Measurements from ENCODE around the gene SH3BP4. TPM values are rescaled to one million over a fixed set of nuclear protein-coding genes. Genes with fewer than 3 reads are reported as not detected.

Gene SH3BP4
- total and polyA plus RNA-seq, 2 experiments from 2014 or later: 59.3 to 100 TPM

DNA sequence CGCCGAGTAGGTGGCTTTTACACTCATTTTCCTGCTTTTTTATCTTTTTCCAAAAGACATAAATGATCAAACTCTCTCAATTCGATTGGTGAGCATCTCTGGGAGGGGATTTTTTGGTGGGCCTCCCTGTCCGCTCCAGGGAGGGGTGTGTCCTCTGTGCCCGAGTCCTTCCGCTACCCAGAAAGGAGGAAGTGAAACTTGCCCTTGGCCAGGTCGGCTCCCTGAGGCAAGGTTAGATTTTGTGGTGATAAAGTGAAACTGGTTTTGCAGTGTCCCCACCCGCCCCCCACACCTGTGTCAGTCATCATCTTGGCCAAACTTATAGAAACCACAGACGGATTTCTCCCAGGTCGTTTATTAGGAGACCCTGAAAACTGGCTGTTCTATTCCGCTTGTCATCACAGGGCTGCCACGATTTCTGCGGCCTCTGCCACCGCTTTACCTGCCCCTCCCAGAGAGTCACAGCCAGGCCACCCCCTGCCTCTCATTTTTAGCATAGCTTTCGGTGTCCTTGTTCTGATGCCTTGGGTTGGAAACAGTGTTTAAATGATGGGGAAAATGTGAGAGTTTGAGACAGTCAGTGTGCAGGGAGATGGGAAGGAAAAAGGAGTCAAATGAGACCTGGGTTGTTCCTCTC lies 93.6 kb downstream of the SH3BP4 start:
- Histone ChIP-seq H4K20me1 (ENCODE audit: insufficient read depth) (no peaks in the 10 kb centered on the region), H3F3A (ENCODE audit: insufficient read depth) (peaks cover 15% of the 10 kb centered on the region), H3K9me2 (ENCODE audit: insufficient read depth) (no peaks in the 10 kb centered on the region), H3K4me3 (no peak overlapping the region), H3K4me2 (ENCODE audit: unreplicated experiment) (no peak overlapping the region), H3K9ac (no peak overlapping the region), H3K4me1 (ENCODE audit: insufficient read depth) (peaks cover 19% of the 10 kb centered on the region), H3K79me2 (ENCODE audit: insufficient read depth) (peaks cover 96% of the 10 kb centered on the region), H3K27ac (no peak overlapping the region), H3K36me3 (ENCODE audit: low read depth) (peaks cover 35% of the 10 kb centered on the region; the same call in 1 of the 2 replicates), H3K9me3 (ENCODE audit: low read depth) (no peaks in the 10 kb centered on the region), H2AFZ (no peak overlapping the region), H3K27me3 (replicated peaks; ENCODE audit: insufficient read depth) (no peaks in the 10 kb centered on the region)
- in situ Hi-C loops (cut with MboI): no loop called here
- 93 to 97% methylated on average over 15 of the region's 15 CpGs for WGBS, 2 experiments (ENCODE audit: low coverage in 1 of 2, low lambda C conversion rate in 2 of 2, missing lambda C conversion rate in 2 of 2)
- DNase-seq: no peak
- no peak for TF ChIP-seq EZH2phosphoT487 (IDR thresholded peaks at IDR 0.05; ENCODE audit: insufficient read depth, low read depth)
- no peak for TF ChIP-seq EZH2 (IDR thresholded peaks at IDR 0.05; ENCODE audit: insufficient read depth, poor library complexity, severe bottlenecking)

DNA sequence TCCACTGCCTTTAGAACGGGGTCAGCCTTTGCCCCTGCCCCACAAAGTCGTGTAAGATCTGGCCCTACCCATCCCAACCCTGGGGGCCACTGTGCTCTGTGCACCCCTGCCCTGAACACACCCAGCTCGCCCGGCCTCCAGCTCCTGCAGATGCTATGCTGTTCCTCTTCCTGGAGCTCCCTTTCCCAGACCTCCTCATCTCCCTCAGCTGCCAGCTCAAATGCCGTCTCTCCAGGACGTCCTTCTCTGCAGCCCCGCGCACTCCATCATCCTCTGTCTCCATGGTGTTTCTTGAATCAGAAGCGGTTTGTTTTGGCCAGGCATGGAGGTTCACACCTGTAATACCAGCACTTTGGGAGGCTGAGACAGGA lies 94.1 kb downstream of the SH3BP4 start:
- Histone ChIP-seq H3F3A (ENCODE audit: insufficient read depth) (peaks cover 18% of the 10 kb centered on the region), H3K79me2 (ENCODE audit: insufficient read depth) (peaks cover 96% of the 10 kb centered on the region), H3K27ac (no peak overlapping the region), H4K20me1 (ENCODE audit: insufficient read depth) (no peaks in the 10 kb centered on the region), H3K27me3 (replicated peaks; ENCODE audit: insufficient read depth) (no peaks in the 10 kb centered on the region), H3K9ac (no peak overlapping the region), H3K9me2 (ENCODE audit: insufficient read depth) (no peaks in the 10 kb centered on the region), H2AFZ (no peak overlapping the region), H3K9me3 (ENCODE audit: low read depth) (no peaks in the 10 kb centered on the region), H3K4me2 (ENCODE audit: unreplicated experiment) (no peak overlapping the region), H3K36me3 (ENCODE audit: low read depth) (peaks cover 35% of the 10 kb centered on the region; the same call in 1 of the 2 replicates), H3K4me3 (no peak overlapping the region), H3K4me1 (ENCODE audit: insufficient read depth) (peaks cover 23% of the 10 kb centered on the region)
- in situ Hi-C loops (cut with MboI): no loop called here
- no peak for TF ChIP-seq EZH2 (IDR thresholded peaks at IDR 0.05; ENCODE audit: insufficient read depth, poor library complexity, severe bottlenecking)
- no peak for TF ChIP-seq EZH2phosphoT487 (IDR thresholded peaks at IDR 0.05; ENCODE audit: insufficient read depth, low read depth)
- DNase-seq: no peak
- WGBS, 2 experiments (ENCODE audit: low coverage in 1 of 2, low lambda C conversion rate in 2 of 2, missing lambda C conversion rate in 2 of 2): 81 to 88% methylated on average over 9 of the region's 9 CpGs

DNA sequence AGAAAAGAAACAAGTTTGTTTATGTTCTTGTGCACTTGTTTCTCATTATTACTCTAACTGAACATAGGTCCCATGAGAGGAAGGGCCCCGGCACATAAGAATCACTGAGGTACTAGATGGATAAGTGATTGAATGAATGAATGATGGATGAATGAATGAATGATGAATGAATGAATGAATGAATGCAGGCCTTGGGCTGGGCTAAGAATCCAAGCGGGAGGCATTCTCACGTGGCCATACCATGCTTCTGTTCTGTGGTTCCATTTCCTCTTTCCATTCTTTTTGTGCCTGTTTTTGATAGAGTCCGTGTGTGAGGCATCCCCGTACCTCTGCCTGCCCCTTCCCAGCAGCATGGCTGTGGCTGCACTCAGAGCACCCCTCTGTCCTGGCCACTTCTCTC lies 94.8 kb downstream of the SH3BP4 start:
- H3K36me3 ChIP-seq (ENCODE audit: low read depth): peaks cover 35% of the 10 kb centered on the region; the same call in 1 of the 2 replicates
- no peak overlapping the region for H3K9ac ChIP-seq
- TF ChIP-seq EZH2phosphoT487 (IDR thresholded peaks at IDR 0.05; ENCODE audit: insufficient read depth, low read depth) (no peak), EZH2 (IDR thresholded peaks at IDR 0.05; ENCODE audit: insufficient read depth, poor library complexity, severe bottlenecking) (no peak)
- H3K27me3 ChIP-seq (replicated peaks; ENCODE audit: insufficient read depth): no peaks in the 10 kb centered on the region
- no peak overlapping the region for H3K4me3 ChIP-seq
- no peak for DNase-seq
- H3K79me2 ChIP-seq (ENCODE audit: insufficient read depth): peaks cover 95% of the 10 kb centered on the region
- H3F3A ChIP-seq (ENCODE audit: insufficient read depth): peaks cover 23% of the 10 kb centered on the region
- peaks cover 29% of the 10 kb centered on the region for H3K4me1 ChIP-seq (ENCODE audit: insufficient read depth)
- in situ Hi-C loops (cut with MboI): no loop called here
- 92% methylated on average over 5 of the region's 5 CpGs for WGBS, 2 experiments (ENCODE audit: low coverage in 1 of 2, low lambda C conversion rate in 2 of 2, missing lambda C conversion rate in 2 of 2)
- H3K9me3 ChIP-seq (ENCODE audit: low read depth): no peaks in the 10 kb centered on the region
- no peaks in the 10 kb centered on the region for H3K9me2 ChIP-seq (ENCODE audit: insufficient read depth)
- H4K20me1 ChIP-seq (ENCODE audit: insufficient read depth): no peaks in the 10 kb centered on the region
- no peak overlapping the region for H3K27ac ChIP-seq
- H3K4me2 ChIP-seq (ENCODE audit: unreplicated experiment): no peak overlapping the region
- no peak overlapping the region for H2AFZ ChIP-seq

DNA sequence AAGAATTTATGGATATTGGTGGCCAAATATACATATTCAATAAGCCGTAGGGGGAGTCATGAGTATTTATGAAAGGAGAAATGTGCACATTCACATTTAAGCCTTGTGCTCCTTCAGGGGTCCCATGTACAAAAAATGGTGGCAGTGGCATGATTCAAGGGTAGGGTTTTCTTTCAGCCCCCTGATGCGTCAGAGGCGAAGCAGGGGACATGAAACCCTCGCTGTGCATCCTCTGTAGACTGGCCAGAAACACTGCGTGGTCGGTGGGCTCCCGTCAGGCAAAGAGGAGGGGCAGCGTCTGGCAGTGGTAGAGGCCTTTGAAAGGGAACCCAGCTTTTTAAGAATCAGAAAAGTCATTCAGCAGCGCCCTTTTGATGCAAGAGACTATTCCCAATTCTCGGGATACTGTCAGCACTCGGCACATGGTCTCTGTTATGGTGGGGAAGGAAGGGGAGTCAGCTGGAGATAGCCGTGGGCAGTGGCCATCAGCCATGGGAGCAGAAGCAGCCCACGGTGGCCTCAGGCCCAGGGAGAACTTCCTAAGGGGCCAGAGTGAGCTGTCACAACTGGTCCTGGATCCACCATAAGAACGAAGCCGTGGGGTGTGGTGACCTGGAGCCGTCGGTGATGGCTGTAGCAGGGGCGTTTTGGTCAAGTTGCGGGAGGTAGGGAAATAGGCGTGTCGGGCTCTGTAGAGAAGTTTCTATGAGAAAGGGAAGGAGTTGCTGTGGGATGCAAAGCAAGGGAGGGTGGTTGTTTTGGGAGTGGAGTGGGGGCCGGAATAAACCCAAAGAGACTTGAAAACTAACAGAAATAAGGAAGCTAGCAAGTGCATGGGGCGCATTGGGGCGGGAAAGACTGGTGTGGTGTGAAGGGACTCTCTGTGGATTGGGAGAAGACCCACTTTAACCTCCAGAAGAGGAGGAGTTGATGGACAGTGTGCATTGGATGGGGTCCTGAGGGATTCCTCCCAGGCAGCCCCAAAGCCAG lies 95.6 kb downstream of the SH3BP4 start:
- Histone ChIP-seq H3K4me3 (no peak overlapping the region), H3K36me3 (ENCODE audit: low read depth) (peaks cover 29% of the 10 kb centered on the region; the same call in 1 of the 2 replicates), H3K9ac (no peak overlapping the region), H3K4me1 (ENCODE audit: insufficient read depth) (peaks cover 34% of the 10 kb centered on the region), H4K20me1 (ENCODE audit: insufficient read depth) (no peaks in the 10 kb centered on the region), H3F3A (ENCODE audit: insufficient read depth) (peaks cover 29% of the 10 kb centered on the region), H2AFZ (no peak overlapping the region), H3K4me2 (ENCODE audit: unreplicated experiment) (no peak overlapping the region), H3K9me2 (ENCODE audit: insufficient read depth) (no peaks in the 10 kb centered on the region), H3K27ac (no peak overlapping the region), H3K9me3 (ENCODE audit: low read depth) (no peaks in the 10 kb centered on the region), H3K79me2 (ENCODE audit: insufficient read depth) (peaks cover 95% of the 10 kb centered on the region), H3K27me3 (replicated peaks; ENCODE audit: insufficient read depth) (no peaks in the 10 kb centered on the region)
- in situ Hi-C loops (cut with MboI): no loop called here
- TF ChIP-seq EZH2phosphoT487 (IDR thresholded peaks at IDR 0.05; ENCODE audit: insufficient read depth, low read depth): no peak
- no peak for TF ChIP-seq EZH2 (IDR thresholded peaks at IDR 0.05; ENCODE audit: insufficient read depth, poor library complexity, severe bottlenecking)
- WGBS, 2 experiments (ENCODE audit: low coverage in 1 of 2, low lambda C conversion rate in 2 of 2, missing lambda C conversion rate in 2 of 2): 95 to 97% methylated on average over 24 of the region's 24 CpGs
- no peak for DNase-seq

Data from GM23248 (cell line).